Psoas muscle (tissue), 8 donors: Measurements from ENCODE around the gene PRCD. TPM values are rescaled to one million over a fixed set of nuclear protein-coding genes. Genes with fewer than 3 reads are reported as not detected.
"Not testable (repeated sequence)": the region's sequence is repeated elsewhere in the genome, so short reads cannot be mapped to it uniquely, and the experiment has no call there.

Source experiments
- ATAC-seq, 4 donors: fragments of 200-7000 bp; cut with Tn5 transposase; one replicate each; pipeline ENCODE4 v1.9.1; 2020; ENCODE audit warnings: moderate library complexity in 3 of 4, mild to moderate bottlenecking in 2 of 4
- DNase-seq, 2 donors: peaks; one replicate each; pipeline ENCODE4 v3.0.0-alpha.2; 2020
- H3K27ac ChIP-seq: fragments of 200-600 bp; one replicate; pipeline ENCODE4 v1.8.0; 2022
- H3K27me3 ChIP-seq, 3 donors: fragments of 200-600 bp in 1 of 3; one replicate each; pipeline versions ENCODE4 v1.6.1 to v1.8.0; 2013 to 2022; ENCODE audit warnings: low read length in 2 of 3, mild to moderate bottlenecking in 2 of 3, moderate library complexity in 1 of 3; ENCODE audit not compliant: insufficient read depth in 3 of 3
- H3K36me3 ChIP-seq, 2 donors: fragments of 200-600 bp in 1 of 2; one replicate each; pipeline versions ENCODE4 v1.6.1 to v1.8.0; 2013 to 2022; ENCODE audit warnings: low read depth in 1 of 2, mild to moderate bottlenecking in 1 of 2, moderate library complexity in 1 of 2; ENCODE audit not compliant: insufficient read depth in 1 of 2
- H3K4me1 ChIP-seq: fragments of 200-600 bp; one replicate; pipeline ENCODE4 v1.8.0; 2022
- H3K4me3 ChIP-seq: fragments of 200-600 bp; one replicate; pipeline ENCODE4 v1.8.0; 2022; ENCODE audit warnings: mild to moderate bottlenecking
- H3K9me3 ChIP-seq: fragments of 200-600 bp; one replicate; pipeline ENCODE4 v1.8.0; 2022
- CTCF ChIP-seq: fragments of 200-600 bp; IDR thresholded peaks from one replicate; pipeline ENCODE4 v1.8.0; 2022; ENCODE audit warnings: antibody characterized with exemption
- WGBS, 3 donors: extraction: QIAGEN DNeasy Blood & Tissue Kit; methylation state at CpG; one replicate each; pipeline versions ENCODE4 v1.1.6 to v1.1.7; 2013; 5-methylcytosine and 5-hydroxymethylcytosine counted together
- intact Hi-C, 2 donors: fragments of 100-400 bp; cut with DNase I; formaldehyde crosslinking; loops; one replicate each; pipeline versions ENCODE4 v1.11.0 to v1.14.2; 2022
- polyA plus RNA-seq, 3 donors: library from polyadenylated mRNA; stranded (reverse); fragments of 200-250 nt; gene quantifications; one replicate each; pipeline ENCODE4 v1.2.3, GENCODE V29; 2013
- total RNA-seq, 4 donors: library from RNA; stranded (reverse); fragmentation: NEBNext Ultra II Directional in 2 of 4; extraction: Animal tissue kit (Norgen Biotek cat#: 25700) in 2 of 4; gene quantifications; one replicate each; pipeline versions ENCODE4 v1.2.1 to v1.2.4, GENCODE V29; 2021 to 2023
- donor health status: healthy with polysubstance abuse.
- donor health status: DM: no; HTN: no; CAD: no; lungs with moderate emphysema.
- donor health status: Bipolar disorder and iron deficiency.
- donor health status: healthy.
- donor health status: DM: yes; HTN: yes; CAD: no.
- donor health status: DM: no; HTN: no; CAD: no.
- donor health status: DM: no; HTN: no; CAD: no.
- donor health status: DM: yes; HTN: yes; CAD: no.

PRCD gene
- total and polyA plus RNA-seq, 7 donors, result 0.18 to 1.7 (median 1.3) TPM

DNA sequence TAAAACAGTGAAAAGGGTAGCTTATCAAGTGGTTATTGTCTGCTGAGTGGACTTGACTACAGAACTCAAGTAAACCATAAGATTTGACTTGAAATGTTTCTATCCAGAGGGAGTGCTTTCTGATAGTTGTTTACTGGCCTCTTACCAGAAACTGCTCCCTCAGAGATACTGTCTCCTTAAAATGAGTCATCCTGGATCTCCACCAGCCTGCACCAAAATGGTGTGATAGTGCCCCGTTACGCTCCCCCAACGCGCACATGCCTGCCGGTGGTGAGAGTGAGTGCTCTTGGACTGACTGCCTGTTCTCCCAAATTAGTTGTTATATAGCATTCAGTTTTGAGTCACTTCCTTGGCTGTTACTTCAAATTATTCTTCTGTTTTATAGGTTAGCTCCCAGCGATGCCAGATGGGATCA, 22.9 kb downstream of the PRCD start:
- H3K4me3 ChIP-seq, result peak overlapping the region; percentile 46
- intact Hi-C loops, result no loop called here
- H3K27ac ChIP-seq, result peak overlapping the region; percentile 72
- peaks cover 0 to 70% of the 10 kb centered on the region in 2 donors for H3K36me3 ChIP-seq
- H3K27me3 ChIP-seq, result no peaks in the 10 kb centered on the region
- 39 to 45% (median 44%) methylated on average over 6 of the region's 6 CpGs for WGBS, 3 donors
- no peaks in the 10 kb centered on the region for H3K9me3 ChIP-seq
- ATAC-seq (peak; percentile 69 to 83 (median 74)), DNase-seq (peak in 1 of 2 donors; percentile 49)
- peaks cover 71% of the 10 kb centered on the region for H3K4me1 ChIP-seq
- no peak for TF ChIP-seq CTCF

DNA sequence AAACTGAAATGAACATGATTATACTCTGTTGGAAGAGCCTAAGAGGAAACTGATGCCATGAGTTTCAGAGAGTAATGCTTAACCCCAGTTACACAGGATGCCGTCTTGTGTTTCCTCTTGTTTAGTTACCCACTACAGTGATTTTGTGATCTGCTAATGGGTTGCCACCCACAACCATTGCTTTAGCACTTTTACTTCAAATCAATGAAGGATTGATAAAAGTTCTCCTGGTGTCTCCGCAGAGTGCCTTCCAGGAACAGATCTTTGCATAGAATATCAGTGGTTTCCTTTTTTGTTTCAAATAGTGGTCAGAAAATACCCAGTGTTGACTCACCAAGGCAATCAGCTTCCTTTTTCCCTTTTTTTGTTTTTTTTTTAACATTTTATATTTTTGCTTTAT, 23.5 kb downstream of the PRCD start:
- H3K4me3 ChIP-seq, H3K27me3 ChIP-seq, H3K9me3 ChIP-seq, DNase-seq, ATAC-seq, intact Hi-C loops: not testable (repeated sequence)
- H3K4me1 ChIP-seq, result peaks cover 73% of the 10 kb centered on the region
- 67 to 84% (median 68%) methylated on average over 2 of the region's 2 CpGs for WGBS, 3 donors
- H3K27ac ChIP-seq, result peak overlapping the region; percentile 72
- H3K36me3 ChIP-seq, result peaks cover 0 to 70% of the 10 kb centered on the region in 2 donors

- H3K9me3 ChIP-seq, H3K27me3 ChIP-seq, intact Hi-C loops, H3K27ac ChIP-seq, H3K4me3 ChIP-seq, DNase-seq, ATAC-seq: not testable (repeated sequence)
- Histone ChIP-seq H3K4me1 (peaks cover 61% of the 10 kb centered on the region), H3K36me3 (peaks cover 0 to 56% of the 10 kb centered on the region in 2 donors)
- 62 to 71% (median 68%) methylated on average over 8 of the region's 8 CpGs for WGBS, 3 donors
These were observed 25.3 kb downstream of the PRCD start for GRCh38 chr17:76564991-76565727.

DNA sequence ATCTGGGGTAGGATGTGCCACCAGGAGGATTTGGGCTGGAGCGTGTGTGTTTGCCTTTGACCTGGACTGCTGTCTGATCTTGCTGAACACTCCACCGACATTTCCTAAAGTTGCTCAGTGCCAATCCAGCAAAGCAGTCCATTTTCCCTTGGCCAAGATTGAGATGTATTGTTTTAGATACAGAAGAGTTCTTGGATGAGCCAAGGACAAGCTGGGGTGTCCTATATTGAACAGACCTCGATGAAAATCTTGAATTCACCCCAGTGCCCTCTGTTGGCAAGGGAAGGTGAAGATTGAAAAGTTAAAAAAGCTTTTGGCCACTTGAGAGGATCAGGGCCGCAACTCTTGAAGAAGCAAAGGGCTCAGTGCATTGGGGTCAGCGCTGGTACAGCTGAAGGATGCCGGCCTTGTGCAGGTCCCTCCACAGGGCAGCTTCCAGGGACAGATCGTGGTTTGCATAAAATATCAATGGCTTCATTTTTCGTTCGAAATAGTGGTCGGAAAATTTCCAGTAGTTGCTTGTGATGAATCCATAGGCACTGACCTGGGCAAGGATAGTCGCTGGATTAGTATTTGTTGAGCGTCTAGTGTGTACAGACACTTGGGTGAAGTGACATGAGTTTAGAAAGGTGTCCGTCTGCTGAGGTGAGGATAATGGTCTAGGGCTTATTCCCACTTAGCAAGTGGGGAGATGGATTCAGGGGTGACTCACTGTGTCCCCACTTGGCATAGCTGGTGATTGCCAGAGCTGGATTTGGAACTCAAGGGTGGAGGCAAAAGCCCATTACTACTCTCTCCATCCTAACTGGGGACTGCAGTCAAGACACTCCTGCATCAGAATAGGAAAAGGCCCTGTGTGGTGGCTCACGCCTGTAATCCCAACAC, 26.1 kb downstream of the PRCD start:
- no peak for TF ChIP-seq CTCF
- no peaks in the 10 kb centered on the region for H3K27me3 ChIP-seq
- H3K9me3 ChIP-seq, result no peaks in the 10 kb centered on the region
- peaks cover 0 to 54% of the 10 kb centered on the region in 2 donors for H3K36me3 ChIP-seq
- no peak for ATAC-seq
- DNase-seq, result no peak
- peaks cover 54% of the 10 kb centered on the region for H3K4me1 ChIP-seq
- no peak overlapping the region for H3K4me3 ChIP-seq
- WGBS, 3 donors, result 90 to 91% (median 91%) methylated on average over 14 of the region's 14 CpGs
- no peak overlapping the region for H3K27ac ChIP-seq
- intact Hi-C loops, result no loop called here

- ATAC-seq (no peak), DNase-seq (no peak)
- Histone ChIP-seq H3K36me3 (peaks cover 0 to 47% of the 10 kb centered on the region in 2 donors), H3K4me1 (peaks cover 48% of the 10 kb centered on the region), H3K9me3 (no peaks in the 10 kb centered on the region), H3K27ac (no peak overlapping the region), H3K27me3 (no peaks in the 10 kb centered on the region), H3K4me3 (no peak overlapping the region)
- TF ChIP-seq CTCF, result no peak
- intact Hi-C loops, result no loop called here
- 82 to 93% (median 88%) methylated on average over 3 of the region's 3 CpGs for WGBS, 3 donors
These were observed 26.7 kb downstream of the PRCD start for GRCh38 chr17:76566613-76566943.
